ENCODE measurements around the gene HCFC2.
A peak's percentile ranks its signal among the peaks of the same experiment; 100 is the strongest.
"Not testable (repeated sequence)": the region's sequence is repeated elsewhere in the genome, so short reads cannot be mapped to it uniquely, and the experiment has no call there.

The HCFC2 gene

DNA sequence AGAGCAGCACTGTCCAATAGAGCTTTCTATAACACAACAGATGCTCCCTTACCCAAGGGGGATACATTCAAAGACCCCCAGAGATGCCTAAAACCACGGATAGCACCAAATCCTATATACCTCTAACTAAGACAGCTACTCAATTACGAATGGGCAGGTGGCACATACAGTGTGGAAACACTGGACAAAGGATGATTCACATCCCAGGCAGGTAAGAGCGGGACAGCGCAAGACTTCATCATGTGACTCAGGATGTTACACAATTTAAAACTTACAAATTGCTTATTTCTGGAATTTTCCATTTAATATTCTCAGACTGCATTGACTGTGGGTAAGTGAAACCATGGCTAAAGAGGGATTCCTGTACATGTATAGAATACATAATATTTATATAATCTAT lies 5.5 kb upstream of the HCFC2 start:
- DNase-seq = no peak

DNA sequence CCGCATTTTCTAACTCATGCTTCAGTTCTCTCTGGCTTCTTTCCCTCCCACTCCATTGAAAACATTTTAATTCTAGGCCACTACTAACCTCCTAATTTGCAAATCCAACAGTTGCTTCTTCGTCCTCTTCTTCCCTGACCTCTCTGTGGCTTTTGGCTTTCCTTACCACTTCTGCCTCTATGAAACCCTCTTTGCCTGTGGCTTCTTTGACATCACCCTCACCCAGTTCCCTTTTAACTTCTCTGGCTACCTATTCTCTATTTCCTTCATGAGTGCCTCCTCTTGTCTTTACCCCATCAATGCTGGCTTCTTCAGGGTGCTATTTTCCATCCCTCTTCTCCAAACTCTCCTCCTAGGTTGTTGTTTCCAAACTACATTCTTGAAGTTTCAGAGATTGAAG lies 4.4 kb upstream of the HCFC2 start:
- DNase-seq = no peak

DNA sequence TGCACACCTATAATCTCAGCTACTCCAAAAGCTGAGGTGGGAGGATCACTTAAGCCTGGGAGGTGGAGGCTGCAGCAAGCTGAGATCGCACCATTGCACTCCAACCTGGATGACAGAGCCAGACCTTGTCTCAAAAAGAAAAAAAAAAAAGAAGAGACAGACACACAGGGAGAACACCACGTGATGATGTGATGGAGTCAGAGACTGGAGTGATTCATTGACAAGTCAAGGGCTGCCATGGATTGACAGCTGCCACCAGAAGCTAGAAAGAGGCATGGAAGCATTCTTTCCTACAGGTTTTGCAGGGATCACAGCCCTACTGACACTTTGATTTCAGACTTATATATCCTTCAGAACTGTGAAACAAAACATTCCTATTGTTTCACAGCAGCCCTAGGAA lies 3.5 kb upstream of the HCFC2 start:
- no peak for DNase-seq

DNA sequence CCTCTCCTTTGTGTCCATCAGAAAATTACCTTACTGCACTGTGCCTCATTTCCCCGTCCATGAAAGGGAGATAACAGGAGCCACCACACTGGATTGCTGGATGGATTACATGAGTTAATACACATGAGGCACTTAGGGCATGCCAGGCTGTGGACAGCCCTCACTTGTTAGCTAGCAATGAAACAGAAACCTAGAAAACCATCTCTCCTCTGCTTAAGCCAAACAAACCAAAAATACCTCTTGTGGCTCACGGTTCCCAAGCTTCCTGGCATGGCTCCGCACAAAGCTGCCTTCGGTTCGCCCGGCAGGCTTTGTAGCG lies 660 bp upstream of the HCFC2 start:
- DNase-seq = no peak

DNA sequence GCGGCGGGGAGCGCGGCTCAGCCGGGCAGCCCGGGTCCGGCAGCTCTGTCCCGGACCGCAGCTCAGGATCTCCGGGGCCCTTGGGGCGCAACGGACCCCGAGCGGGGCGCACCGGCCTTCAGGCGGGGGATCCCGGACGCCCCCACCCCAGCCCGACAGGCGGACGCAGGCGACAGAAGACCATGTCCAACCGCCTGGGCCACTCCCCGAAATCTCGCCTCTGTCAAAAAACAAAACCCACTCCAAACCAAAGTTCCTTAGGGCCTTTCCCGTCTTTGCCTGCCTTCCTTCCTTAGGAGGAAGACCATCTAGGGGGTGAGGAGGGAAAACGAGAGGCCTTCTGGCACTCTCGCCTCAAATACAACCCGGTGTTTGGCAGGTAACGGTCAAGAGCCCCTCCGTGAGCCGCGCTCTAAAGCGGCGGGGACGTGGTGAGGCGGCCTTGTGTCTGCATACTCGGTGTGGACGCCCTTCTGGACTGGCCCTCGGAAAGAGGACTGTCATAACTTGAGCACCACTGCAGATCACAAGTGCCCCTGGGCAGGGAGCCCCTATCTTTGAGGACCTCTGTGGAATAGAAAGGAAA lies 604 bp downstream of the HCFC2 start:
- no peak for DNase-seq

DNA sequence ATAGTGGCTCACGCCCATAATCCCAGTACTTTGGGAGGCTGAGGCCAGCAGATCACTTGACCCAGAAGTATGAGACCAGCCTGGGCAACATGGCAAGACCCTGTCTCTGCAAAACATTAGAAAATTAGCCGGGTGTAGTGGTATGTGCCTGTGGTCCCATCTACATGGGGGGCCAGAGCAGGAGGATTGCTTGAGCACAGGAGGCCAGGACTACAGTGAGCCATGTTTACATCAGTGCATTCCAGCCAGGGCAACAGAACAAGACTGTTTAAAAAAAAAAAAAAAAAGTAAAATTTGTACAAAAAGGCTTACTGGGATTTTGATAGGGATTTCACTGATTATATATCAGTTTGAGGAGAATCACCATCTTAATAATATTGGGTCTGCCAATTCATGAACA lies 7.8 kb downstream of the HCFC2 start:
- no peak for DNase-seq

DNA sequence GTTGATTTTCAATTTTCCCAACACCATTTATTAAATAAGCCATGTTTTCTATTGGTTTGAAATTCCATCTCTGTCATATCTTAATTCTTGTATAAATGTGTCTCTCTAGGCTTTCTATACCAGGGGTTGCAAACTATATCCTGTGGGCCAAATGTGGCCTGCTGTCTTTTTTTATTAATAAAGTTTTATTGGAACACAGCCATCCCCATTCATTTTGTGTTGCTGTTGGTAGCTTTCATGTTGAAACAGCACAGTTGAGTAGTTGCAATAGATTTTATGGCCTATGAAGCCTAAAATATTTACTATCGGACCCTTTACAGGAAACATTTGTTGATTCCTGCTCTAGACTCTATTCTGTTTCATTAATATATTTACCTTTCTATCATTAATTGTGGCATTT lies 9.4 kb downstream of the HCFC2 start:
- no peak for DNase-seq

DNA sequence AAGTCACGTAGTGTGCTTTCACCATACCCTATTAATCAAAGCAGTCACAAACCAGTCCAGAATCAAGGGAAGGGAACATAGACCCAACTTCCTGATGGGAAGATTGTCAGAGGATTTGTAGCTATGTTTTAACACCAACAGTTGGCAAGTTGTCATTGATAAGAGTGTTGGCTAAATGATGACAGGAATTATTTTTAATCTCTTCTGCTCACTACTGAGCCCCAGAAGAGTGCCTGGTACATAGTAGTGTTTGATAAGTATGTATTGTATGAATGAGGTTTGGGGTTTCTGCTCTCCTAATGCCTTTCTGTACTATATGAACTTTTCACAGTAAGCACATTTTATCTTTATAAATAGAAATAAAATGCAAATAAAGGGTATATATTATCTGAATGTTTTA lies 14.7 kb downstream of the HCFC2 start:
- no peak for DNase-seq

DNA sequence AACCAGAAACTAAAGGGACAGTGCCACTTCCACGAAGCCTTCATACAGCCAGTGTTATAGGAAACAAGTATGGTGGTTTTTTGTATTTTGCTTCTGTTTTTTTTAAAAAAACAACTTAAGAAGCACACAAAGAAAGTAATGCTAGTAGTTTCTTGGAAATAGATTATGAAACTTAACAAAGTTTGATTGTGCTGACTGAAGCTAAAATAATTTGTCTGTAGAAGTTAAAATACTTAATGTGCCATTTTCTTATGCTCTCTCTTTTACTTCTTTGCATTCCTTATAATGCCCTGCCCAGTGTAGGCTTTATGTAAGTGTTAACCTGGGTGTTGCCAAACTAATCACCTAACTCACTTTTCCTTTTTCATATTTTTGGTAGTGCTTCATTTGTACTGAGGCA lies 16.4 kb downstream of the HCFC2 start:
- no peak for DNase-seq

DNA sequence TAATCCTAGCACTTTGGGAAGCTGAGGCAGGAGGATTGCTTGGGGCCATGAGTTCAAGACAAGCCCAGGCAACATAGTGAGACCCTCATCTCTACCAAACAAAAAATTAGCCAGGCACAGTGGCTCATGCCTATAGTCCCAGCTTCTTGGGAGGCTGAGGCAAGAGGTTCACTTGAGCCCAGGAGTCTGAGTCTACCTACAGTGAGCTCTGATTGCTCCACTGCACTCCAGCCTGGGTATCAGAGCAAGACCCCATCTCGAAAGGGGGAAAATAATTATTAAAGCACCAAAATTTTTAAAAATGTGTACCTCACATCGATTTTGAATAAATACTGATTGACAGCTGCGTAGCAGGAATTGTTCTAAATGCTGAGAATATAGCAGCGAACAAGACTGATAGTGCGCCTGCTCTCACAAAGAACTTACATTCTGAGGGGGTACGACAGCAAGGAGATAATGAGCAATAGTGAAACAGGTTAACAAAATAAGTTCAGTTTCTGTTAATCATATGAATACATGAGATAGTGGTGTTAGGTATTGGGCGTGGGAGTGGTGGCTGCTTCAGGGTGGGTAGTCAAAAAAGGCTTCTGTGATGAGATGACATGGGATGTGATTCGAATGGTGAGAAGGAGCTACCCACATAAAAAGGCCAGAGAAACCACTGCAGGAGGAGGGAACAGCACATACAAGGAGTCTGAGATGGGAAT lies 19.6 kb downstream of the HCFC2 start:
- peak; percentile 72 for DNase-seq

DNA sequence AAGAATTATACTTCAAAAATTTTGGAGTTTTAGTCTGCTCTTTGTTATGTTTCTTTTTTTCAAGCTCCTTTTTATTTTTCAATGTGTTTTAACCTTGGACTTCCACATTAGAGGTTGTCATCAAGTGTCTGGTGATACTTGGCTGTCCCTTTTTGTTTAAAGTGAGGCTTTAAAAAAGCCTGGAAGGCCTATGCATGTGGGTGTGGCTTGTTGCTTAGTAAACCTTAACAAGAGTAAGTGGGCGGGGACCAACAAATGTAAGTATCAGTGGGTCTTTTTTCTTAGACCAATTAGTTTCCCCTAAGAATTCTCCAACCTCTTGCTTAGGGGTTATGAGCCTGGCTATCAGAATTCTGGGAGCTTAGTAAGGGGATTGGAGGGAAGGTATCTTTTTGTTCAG lies 26.4 kb downstream of the HCFC2 start:
- DNase-seq = no peak

DNA sequence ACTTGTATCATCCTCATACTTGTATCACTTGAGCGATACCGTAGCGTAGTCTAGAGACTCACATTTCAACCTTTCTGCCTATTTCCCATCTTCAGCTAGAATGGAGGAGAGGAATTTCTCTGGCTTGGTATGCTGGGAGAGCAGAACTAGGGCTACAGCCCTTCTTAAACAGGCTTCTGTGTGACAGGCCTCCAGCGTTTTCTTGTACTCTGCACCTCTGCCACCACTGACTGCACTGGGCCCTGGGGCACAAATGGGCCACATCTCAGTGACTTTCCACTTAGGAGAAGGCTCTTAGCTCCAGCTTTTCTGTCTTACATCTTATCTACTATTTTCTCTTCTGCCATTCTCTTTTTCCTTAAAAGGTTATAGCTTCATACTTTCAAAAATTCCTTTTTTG lies 26.8 kb downstream of the HCFC2 start:
- no peak for DNase-seq

DNA sequence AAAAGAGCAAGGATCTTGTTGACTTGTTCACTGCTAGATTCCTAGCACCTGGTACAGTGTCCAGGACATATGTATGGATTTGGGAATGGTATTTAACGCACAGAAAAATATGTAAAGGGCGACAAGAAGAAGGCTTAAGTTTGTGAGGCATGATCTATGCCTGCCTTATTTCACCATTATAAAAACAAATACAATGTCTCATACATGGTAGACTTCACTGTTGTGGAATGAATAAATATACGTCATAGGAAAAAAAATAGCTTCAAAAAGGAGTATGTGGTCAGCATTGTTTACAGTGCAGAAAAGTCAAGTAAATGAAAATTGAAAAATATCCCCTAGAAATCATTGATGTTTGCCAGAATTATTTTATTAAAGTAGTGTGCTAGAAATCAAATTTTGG lies 30.0 kb downstream of the HCFC2 start:
- DNase-seq = no peak

DNA sequence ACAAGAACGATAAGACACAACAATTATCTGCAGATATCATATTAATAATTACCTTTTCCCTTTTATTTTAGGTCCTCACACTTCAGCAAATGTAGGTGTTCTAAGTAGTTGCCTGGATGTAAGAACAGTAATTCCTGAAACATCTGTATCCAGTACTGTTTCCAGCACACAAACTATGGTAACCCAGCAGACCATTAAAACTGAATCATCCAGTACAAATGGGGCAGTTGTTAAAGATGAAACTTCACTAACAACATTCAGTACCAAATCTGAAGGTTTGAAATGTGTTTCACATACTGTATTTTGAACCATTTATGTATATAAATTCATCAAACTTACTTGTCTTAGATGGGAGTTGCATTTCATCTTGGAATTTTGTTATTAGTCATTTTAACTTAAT lies 31.0 kb downstream of the HCFC2 start:
- DNase-seq = no peak

DNA sequence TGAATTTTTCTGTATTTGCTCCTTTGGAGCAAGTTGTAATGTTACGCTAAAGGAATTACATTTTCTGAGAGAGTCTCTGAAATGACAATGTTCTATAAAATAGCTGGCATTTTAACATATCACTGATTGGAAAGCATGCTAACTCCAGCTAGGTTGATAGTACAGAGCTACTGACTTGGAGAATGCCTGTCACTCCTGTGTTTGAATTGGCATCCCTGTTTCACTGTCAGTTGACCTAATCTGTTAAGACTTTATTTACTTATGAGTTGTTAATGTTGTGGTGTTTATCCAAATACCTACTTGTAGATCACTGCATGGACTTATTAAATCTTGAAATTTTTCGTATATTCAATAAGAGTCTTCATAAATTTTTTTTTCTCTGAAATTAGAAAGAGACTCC lies 33.6 kb downstream of the HCFC2 start:
- DNase-seq = no peak

DNA sequence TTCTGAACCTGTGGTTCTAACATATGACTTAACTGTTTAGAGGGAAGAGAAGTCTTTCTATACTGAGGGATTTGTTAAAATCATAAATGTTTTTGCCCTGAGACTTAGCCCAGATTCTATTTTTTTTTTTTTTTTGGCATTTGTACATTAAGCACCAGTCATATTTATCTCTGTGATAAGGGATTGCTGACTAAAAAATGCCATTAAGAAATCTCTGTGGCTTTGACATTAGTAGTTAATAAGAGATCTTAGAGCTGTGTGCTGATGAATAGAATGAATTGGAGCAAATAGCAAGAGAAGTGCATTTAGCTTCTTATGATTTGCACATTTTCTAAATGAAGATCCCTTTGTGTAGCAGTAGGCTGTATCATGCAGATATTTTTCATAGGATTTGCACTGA lies 41.1 kb downstream of the HCFC2 start:
- no peak for DNase-seq

DNA sequence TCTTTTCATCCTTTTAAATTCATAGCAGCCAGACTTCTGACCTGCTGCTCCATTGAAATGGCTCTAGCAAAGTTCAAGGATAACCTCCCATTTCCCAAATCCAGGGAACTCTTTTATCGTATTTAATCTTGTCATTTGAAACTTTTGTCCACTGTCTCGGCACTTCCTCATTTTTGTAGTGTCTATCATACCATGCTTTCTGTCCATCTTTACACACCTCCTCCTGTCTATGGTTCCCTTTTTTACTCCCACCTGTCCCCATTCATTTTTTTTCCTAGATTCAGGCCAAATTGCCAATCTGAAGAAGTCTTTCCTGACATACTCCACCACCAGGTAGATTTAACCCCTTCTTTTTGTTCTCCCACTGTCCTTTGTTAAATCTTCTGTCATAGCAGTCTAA lies 42.6 kb downstream of the HCFC2 start:
- no peak for DNase-seq

DNA sequence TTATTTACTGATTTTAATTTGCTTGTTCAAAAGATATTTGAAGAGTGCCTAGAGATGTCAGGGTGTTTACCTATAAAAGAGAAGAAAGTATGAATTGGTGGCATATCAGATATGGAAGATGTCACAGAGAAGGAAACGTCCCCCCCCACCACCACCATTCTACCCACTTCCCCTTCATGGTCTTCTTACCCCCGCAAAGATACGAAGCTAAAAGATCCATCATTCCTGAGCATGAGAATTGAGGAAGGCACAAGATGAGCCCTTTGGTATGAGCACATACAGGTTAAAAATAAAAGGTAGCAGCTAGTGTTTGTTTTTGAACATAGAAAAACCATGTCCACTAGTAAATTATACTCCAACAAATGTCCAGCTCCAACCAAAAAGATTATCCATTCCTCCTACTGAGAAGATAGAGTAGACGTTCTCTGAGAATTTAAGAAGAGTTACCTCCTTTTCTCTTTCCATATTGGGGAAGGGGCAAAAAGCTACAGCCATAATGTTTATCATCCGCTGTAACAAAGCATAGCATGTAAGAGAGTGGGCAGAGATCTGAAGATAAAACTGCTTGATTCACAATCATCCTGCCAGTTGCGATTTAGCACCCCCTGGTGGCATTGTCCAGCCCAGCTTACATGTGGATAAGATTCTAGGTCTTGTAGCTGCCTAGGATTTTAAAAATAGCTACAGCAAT lies 44.6 kb downstream of the HCFC2 start:
- peak; percentile 86 for DNase-seq

DNA sequence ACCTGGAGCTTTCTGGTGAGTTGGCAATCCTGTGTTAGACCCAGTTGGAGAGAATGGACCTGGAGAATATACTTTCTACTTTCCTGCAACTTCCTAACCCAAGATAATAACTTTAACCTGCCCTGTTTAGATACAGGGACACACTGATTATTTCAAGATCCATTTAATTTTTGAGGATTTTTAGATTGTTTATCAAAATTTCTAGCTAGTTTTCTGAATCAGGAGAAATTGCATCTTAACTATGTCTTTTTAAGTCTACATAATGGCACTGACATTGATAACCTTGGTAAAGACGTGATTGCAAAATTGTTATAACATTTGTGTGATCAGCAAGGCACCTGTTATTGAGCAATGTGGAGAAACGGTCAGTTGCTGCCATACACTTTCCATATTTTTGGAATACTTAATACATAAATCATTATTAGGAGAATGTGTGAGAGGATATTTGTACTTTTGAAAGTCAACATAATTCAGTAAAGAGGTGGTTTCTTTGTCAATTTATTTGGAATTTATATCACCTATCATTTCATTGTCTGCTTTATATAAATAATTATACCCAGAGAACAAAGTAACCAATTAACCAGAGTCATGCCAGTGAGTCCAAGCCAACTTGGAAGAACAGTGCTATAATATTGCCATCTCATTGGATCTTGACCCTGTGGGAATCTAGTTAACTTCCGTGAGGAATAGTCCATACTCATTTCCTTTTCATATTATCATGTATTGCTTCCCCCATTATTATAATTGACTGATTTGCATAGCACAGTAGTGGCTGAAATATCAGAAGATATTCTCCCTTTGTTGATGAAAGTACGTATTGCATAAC lies 45.3 kb downstream of the HCFC2 start:
- no peak for DNase-seq

DNA sequence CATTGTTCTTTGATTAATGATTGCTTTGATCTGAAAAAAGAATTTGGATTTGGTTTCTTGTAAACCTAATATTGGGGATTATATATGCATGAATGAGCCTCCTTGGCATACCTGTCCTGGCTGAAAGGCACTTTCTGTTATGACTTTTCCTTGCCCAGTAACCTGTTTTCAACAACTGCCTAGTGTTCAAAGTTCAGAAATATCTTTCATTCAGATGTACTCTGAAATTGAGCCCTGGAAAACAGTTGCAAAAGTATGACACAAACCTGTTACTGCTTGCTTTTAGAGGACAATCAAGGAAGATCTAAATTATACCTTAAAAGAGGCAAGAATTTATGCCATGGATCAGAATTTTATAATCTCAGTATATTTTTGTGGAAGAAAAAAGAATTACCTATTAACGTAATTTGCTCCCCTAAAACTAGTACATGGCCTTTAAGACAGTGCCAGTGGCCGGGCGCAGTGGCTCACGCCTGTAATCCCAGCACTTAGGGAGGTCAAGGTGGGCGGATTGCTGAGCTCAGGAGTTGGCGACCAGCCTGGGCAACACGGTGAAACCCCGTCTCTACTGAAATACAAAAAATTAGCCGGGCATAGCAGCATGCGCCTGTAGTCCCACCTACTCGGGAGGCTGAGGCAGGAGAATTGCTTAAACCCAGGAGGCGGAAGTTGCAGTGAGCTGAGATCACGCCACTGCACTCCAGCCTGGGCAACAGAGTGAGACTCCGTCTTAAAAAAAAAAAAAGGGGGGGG lies 50.7 kb downstream of the HCFC2 start:
- not testable (repeated sequence) for DNase-seq

DNA sequence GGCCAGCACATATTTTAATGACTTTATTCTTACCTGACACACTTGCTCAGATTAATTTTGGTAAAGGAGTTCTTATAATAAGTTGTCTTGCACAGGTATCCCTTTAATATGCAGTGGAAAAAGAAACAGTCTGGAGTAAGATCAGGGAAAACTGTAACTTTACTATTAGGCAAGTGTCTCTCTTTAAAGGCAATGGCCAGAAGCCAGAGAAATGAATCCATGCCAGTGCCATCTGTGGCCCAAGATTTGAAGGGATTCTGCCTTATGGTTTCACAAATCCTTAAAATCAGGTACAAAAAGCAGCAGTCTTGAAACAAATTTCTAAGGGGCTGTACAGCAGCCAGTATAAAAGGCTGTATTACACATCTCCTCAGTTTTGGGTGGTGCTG lies 51.2 kb downstream of the HCFC2 start:
- DNase-seq = no peak

DNA sequence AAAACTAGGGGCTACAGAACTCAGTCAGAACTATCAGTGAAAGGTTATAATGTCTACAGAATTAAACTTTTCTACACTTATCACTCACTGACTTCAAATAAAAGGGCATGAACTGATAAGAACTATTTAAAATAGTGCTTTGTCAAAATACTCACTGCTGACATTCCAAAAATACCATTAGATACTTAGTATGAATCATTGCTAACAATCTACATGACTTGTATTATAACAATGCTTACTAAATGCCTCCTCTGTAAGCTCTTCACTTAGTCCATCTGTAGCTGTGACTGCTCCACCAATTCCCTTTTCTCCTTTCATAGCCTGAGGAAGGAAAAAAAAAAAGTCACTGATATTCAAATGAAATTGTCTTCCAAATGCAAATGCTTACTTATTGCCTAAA lies 56.7 kb downstream of the HCFC2 start:
- no peak for DNase-seq

DNA sequence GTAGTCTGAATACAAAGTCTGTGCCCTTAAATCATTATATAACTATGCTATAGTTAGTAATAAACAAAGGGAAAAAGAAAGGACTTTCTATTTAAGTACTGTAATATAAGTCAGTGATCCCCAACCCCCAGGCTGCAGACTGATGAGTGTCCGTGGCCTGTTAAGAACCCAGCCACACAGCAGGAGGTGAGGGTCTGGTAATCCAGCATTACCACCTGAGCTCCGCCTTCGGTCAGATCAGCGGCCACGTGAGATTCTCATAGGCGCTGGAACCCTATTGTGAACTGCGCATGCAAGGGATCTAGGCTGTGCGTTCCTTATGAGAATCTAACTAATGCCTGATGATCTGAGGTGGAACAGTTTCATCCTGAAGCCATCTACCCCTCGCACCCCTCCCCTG lies 58.0 kb downstream of the HCFC2 start:
- no peak for DNase-seq

Data from stimulated activated CD4-positive, alpha-beta T cell treated with anti-CD3 and anti-CD28 coated beads, Interleukin-1b, Interleukin-23, amount 100 ng/mL, for 48 hours (primary cell).